HG02571 (cell line): ENCODE data around the gene ACAP3.
A peak's percentile ranks its signal among the peaks of the same experiment; 100 is the strongest.

Experiments used
- ATAC-seq: cut with Tn5 transposase; IDR thresholded peaks from one replicate; pipeline ENCODE4 v1.9.1; 2021; ENCODE audit warnings: mild to moderate bottlenecking, moderate library complexity; ENCODE audit not compliant: unreplicated experiment

The ACAP3 gene, protein sequence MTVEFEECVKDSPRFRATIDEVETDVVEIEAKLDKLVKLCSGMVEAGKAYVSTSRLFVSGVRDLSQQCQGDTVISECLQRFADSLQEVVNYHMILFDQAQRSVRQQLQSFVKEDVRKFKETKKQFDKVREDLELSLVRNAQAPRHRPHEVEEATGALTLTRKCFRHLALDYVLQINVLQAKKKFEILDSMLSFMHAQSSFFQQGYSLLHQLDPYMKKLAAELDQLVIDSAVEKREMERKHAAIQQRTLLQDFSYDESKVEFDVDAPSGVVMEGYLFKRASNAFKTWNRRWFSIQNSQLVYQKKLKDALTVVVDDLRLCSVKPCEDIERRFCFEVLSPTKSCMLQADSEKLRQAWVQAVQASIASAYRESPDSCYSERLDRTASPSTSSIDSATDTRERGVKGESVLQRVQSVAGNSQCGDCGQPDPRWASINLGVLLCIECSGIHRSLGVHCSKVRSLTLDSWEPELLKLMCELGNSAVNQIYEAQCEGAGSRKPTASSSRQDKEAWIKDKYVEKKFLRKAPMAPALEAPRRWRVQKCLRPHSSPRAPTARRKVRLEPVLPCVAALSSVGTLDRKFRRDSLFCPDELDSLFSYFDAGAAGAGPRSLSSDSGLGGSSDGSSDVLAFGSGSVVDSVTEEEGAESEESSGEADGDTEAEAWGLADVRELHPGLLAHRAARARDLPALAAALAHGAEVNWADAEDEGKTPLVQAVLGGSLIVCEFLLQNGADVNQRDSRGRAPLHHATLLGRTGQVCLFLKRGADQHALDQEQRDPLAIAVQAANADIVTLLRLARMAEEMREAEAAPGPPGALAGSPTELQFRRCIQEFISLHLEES

GRCh38 chr1:1307923-1308755 is at the start of gene ACAP3, which contains the start of gene PUSL1:
Gene ACAP3, minus strand, starts transcription at chr1:1307930. Its CDS starts 115 bp downstream, at chr1:1307815.
Gene PUSL1, plus strand, starts transcription at chr1:1308597. Its CDS starts 47 bp downstream, at chr1:1308644.
- peak; percentile 52 for ATAC-seq

- ATAC-seq: no peak
Measured at GRCh38 chr1:1356796-1357401, 49.2 kb upstream of the ACAP3 start.

- ATAC-seq: no peak
Measured at GRCh38 chr1:1356166-1356795, 48.6 kb upstream of the ACAP3 start.

GRCh38 chr1:1355416-1355815 is 47.7 kb upstream of the ACAP3 start:
- no peak for ATAC-seq

- no peak for ATAC-seq
Measured at GRCh38 chr1:1354271-1355247, 46.8 kb upstream of the ACAP3 start.

DNA sequence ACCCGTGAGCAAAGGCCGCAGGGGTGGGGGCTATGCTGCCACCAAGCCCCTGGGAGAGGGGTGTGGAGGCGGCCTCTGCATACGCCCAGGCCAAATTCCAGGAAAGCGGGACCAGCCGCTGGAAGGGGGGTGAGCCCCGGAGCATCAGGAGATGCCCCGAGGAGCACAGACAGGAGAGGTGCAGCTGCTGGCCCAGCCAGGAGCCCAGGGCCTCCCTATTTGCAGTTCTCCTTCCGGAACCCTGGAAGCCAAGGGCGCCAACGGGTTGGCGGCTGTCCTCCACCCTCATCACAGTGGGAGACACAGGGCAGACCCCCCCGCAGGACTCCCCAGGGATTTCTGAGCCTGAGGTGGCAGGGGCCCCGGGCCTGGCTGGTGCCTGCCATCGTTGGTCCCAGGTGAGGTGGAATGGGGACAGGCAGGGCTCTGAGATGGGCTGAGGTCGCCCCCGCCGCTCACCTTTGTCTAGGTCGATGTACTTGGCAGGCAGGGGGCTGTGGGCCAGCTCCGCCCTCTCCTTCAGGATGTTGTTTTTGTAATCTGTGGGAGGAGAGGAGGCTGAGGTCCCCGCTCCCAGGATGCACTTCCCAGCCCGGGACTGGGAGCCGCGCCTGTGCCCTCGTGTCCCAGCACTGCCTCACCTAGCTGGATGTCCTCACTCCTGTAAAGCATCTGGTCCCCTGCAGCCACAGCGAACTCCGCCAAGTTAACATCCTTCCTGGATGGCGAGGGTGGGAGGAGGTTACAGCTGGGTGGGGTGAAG is 45.8 kb upstream of the ACAP3 start:
- ATAC-seq: no peak

- no peak for ATAC-seq
Measured at GRCh38 chr1:1352786-1353388, 45.2 kb upstream of the ACAP3 start.

DNA sequence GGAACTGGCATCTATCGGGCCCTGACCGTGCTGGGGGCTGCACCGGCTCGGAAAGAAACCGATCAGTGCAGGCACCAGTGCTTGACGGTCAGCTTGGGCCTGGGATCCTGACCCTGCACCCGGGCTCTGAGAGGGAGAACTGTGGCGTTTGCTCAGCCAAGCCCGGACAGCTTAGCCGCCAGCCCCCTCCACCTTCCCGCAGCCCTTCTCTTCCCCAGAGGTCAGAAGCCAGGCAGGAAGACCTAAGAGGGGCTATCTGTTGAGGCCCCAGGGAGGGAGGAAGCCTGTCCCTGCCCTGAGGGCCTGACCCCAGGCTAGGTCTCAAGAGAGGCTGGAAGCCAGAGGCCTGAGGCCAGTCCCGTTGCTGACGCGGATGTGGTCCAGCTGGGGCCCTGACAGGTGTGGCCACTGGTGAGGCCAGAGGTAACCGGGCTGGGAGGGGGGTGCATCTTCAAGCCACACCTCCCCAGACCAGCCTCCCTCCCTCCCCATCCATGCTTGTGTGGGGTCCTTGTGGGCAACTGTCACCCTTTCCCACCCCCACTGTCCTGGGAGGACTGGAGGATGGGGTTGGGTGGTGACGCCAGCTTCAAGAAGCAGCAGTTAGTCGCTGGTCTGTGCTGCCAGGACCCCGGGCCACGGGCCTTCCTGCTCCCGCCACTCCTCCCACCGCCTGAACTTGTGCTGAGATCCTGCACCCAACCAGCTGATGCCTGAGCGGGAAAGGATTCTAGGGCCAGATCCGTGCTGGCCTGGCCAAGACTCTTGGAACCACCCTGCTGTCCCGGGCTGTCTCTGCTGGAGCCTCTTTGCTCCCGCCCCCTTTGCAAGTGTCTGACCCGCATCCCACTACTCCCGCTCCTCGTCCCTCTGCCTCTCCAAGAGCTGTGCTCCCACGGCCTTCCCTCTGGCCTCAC is 44.0 kb upstream of the ACAP3 start:
- no peak for ATAC-seq

DNA sequence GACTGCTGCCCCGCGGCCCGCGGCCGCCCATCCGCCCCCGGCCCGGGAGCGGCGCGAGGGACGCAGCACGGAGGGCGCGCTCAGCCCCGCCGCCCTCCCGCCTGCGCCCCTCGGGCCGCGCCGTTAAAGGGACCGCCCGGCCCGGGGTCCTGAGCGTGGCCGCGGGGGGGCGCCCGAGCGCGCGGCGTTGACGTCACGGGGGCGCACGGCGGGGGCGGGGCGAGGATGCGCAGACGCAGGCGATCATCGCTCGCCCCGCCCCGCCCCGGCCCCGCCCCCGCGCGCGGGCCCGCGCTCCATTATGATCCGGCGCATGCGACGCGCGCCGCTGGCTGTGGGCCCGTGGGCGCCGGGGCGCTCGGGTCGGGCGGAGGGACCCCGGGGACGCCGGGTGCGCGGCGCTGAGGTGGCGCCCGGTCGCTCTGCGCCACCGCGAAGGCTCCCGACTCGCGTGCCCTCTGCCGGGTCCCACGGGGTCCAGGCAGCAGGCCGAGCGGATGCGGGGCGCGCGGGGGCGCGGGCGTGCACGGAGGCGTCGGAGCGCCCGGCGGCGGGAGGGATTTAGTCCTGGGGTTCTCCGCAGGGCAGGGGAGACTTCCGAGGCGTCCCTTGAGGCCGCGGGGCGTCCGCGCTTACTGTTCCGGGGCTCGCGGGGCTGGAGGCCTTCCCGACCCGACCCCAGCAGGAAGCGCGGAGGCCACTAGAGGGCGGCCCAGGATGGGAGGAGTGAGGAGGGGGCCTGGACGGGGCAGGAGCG is 41.7 kb upstream of the ACAP3 start, which contains the start of gene DVL1:
DVL1 (minus strand) TSS at position 163 of the 757 bp plus-strand sequence. CDS start 353 bp downstream, outside the sequence.
- peak; percentile 41 for ATAC-seq

- ATAC-seq: peak; percentile 20
Measured at GRCh38 chr1:1348420-1349255, 40.9 kb upstream of the ACAP3 start.

GRCh38 chr1:1347663-1348419 is 40.1 kb upstream of the ACAP3 start:
- ATAC-seq: no peak

GRCh38 chr1:1347026-1347595 is 39.4 kb upstream of the ACAP3 start:
- no peak for ATAC-seq

DNA sequence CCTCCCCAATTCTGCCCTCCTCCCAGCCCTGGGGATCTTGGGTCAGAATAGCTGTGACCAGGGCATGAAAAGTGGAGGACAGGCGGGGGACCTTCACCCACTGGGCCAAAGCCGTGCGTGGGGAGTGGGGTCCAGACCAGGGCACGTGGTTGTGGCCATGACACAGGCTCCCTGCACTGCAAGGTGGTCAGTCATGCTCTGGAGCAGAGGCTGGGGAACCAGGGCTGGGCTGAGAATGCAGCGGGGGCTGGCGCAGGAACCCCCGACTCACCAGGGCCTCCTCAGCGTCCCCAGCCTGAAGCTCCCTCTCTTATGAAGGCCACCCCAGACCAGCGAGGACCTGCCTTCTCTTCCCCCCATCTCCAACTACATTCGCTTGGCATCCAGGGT is 38.8 kb upstream of the ACAP3 start:
- ATAC-seq: no peak
